Activated T-helper 1 cell treated with anti-CD3 and anti-CD28 coated beads, Interleukin-12 subunit alpha, Interleukin-12 subunit beta, Interleukin-2, Interleukin-4 antibody, amounts not matched to agents 30 ng/mL and 10 ng/mL and 1 ng/mL, durations not matched to agents 14 hours and 24 hours and 36 hours (primary cell): ENCODE measurements around the gene ELP4. TPM values are rescaled to one million over a fixed set of nuclear protein-coding genes. Genes with fewer than 3 reads are reported as not detected.

Experiments
- DNase-seq: peaks from one replicate; pipeline ENCODE4 v3.0.0; 2021; ENCODE audit warnings: low spot score
- H3K27ac Mint-ChIP-seq: one replicate; pipeline ENCODE4 v1.8.0; 2021; ENCODE audit warnings: mild to moderate bottlenecking, mixed read lengths
- H3K27me3 Mint-ChIP-seq: one replicate; pipeline ENCODE4 v1.8.0; 2022; ENCODE audit warnings: mild to moderate bottlenecking, moderate library complexity, mixed read lengths; ENCODE audit not compliant: insufficient read depth
- H3K36me3 Mint-ChIP-seq: one replicate; pipeline ENCODE4 v1.8.0; 2021; ENCODE audit warnings: low read depth, mixed read lengths
- H3K4me1 Mint-ChIP-seq: one replicate; pipeline ENCODE4 v1.8.0; 2021; ENCODE audit warnings: low read depth, mixed read lengths
- H3K4me3 Mint-ChIP-seq: one replicate; pipeline ENCODE4 v1.8.0; 2021; ENCODE audit warnings: mild to moderate bottlenecking, moderate library complexity, mixed read lengths
- H3K9me3 Mint-ChIP-seq: one replicate; pipeline ENCODE4 v1.8.0; 2021; ENCODE audit warnings: mixed read lengths
- intact Hi-C: fragments of 100-400 bp; cut with micrococcal nuclease; formaldehyde crosslinking; loops from one replicate; pipeline ENCODE4 v1.15.1; 2024
- total RNA-seq: library from RNA; stranded (reverse); gene quantifications from 2 replicates; pipeline ENCODE4 v1.2.3, GENCODE V29; 2022

The ELP4 gene
- total RNA-seq, 1 donor from 2014 or later: 15.1 TPM

DNA sequence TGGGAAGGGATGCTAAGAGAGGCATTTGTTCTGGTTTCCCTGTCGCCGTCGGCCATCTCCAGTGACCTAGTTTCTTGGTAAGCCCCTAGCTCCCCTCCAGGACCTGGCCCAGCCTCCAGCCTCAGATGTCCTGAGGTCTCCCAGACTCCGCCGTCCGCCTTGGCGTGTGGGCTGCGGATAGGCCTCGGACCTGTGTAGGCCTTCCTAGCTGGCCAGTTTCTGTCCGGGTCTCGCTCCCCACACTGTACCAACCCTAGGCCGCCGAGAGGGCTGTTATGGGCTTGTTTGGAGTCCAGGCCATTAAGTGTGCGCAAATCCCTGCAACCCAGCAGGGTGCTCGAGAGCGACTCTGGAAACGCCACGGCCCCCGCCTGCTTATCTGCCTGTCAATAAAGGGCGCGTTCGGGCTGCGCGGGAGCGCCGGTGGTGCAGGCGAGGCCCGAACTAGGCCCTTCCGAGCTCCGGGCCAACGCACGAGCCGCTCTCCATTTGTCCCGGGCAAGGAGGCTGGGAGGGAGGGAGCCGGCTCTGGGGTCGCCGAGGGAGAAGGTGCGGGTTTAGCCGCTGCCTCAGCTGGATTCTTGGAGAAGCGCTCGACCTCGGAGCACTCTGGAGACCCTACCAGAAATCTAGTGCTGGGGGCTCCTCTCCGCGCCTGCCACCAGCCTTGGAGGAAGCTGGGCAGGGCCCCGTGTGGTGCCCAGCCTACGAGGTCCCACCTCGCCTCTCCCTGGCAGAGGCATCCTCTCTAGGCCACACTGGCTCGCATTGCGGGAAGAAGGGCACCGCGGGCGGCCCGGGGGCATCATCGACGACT lies 310.3 kb downstream of the ELP4 start:
- intact Hi-C loops: loop anchor here (5.0 kb wide), 1 partner anchor 423 kb away; no protein-coding TSS in a partner anchor
- H3K9me3 Mint-ChIP-seq: no peaks in the 10 kb centered on the region
- peaks cover 80% of the 10 kb centered on the region for H3K27me3 Mint-ChIP-seq
- peaks cover 4% of the 10 kb centered on the region for H3K4me1 Mint-ChIP-seq
- no peaks in the 10 kb centered on the region for H3K36me3 Mint-ChIP-seq
- no peak for DNase-seq
- no peak overlapping the region for H3K4me3 Mint-ChIP-seq
- no peak overlapping the region for H3K27ac Mint-ChIP-seq

DNA sequence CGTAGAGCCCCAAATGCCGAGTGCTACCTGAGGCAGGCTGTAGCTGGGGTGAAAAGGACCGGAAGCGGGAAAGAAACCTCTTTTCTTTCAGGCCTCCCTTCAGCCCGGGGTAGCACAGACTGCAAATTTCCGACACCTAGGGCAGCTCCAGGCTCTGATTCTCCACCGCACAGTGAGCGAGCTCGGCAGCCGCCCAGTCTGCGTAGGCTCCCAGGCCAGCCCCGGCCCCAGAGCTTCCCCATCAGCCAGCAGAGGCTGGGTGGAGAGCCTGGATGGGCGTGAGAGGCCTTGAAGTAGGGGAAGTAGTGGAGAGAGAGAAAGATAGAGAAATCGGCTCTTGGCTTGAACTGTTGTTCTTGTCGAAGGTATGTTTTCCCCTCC lies 310.9 kb downstream of the ELP4 start:
- peaks cover 80% of the 10 kb centered on the region for H3K27me3 Mint-ChIP-seq
- H3K4me3 Mint-ChIP-seq: no peak overlapping the region
- intact Hi-C loops: no loop called here
- no peak for DNase-seq
- H3K36me3 Mint-ChIP-seq: no peaks in the 10 kb centered on the region
- no peaks in the 10 kb centered on the region for H3K9me3 Mint-ChIP-seq
- H3K27ac Mint-ChIP-seq: no peak overlapping the region
- H3K4me1 Mint-ChIP-seq: no peaks in the 10 kb centered on the region

DNA sequence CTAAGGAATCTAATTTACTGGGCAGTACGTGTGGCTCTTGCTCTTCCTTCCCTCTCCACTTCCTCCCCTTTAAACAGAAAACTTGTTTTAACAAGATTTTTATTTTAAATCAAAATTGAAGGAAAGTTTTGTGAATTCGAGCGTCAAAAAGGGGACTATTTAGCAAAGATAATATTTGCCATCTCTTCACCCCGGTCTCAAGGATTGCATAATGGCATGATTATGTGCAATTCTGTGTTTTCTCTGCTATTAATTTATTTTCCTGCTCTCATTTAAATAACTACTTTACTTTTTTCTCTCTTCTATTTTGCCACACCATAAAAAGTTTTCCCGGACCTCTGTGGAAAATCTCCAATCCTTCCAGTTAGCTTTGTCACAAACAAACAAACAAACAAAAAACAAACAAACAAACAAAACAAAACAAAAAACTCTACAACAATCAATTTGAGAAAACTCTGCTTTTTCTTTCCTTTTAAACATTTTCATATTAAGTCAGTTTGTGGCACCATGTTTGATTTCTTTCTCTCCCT lies 311.7 kb downstream of the ELP4 start:
- Mint-ChIP-seq H3K27ac (no peak overlapping the region), H3K27me3 (peaks cover 80% of the 10 kb centered on the region), H3K4me1 (no peaks in the 10 kb centered on the region), H3K36me3 (no peaks in the 10 kb centered on the region), H3K9me3 (no peaks in the 10 kb centered on the region), H3K4me3 (no peak overlapping the region)
- intact Hi-C loops: no loop called here
- no peak for DNase-seq

DNA sequence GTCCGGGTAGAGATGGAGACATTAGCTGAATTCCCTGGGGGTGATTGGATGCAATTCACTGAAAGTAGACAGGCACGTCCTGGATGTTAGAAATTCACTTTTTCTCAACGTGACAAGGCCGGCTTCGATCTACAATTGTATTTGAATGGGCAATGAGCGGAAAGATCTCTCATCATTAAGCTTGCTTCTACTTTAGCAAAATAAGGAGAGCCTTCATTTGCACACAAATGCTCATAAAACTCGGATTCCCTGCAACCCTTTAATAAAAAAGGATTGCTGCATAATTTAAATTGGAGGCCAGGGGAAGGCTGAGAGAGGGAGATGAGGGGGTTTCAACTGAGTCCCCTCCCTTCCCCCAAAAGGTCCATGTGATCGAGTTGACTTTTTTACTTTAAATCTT lies 312.2 kb downstream of the ELP4 start:
- Mint-ChIP-seq H3K27me3 (peaks cover 81% of the 10 kb centered on the region), H3K9me3 (no peaks in the 10 kb centered on the region)

GRCh38 chr11:31822175-31822926 lies 312.8 kb downstream of the ELP4 start:
- H3K4me3 Mint-ChIP-seq: no peak overlapping the region
- no peaks in the 10 kb centered on the region for H3K9me3 Mint-ChIP-seq
- DNase-seq: no peak
- H3K27me3 Mint-ChIP-seq: peaks cover 80% of the 10 kb centered on the region
- H3K27ac Mint-ChIP-seq: no peak overlapping the region
- peaks cover 1% of the 10 kb centered on the region for H3K4me1 Mint-ChIP-seq
- no peaks in the 10 kb centered on the region for H3K36me3 Mint-ChIP-seq
- intact Hi-C loops: no loop called here

More for the DNA sequence above, 312.2 kb downstream of the ELP4 start:
- intact Hi-C loops: no loop called here
- Mint-ChIP-seq H3K36me3 (no peaks in the 10 kb centered on the region), H3K4me3 (no peak overlapping the region), H3K4me1 (no peaks in the 10 kb centered on the region), H3K27ac (no peak overlapping the region)
- no peak for DNase-seq

GRCh38 chr11:31822927-31823643 lies 313.5 kb downstream of the ELP4 start:
- peaks cover 84% of the 10 kb centered on the region for H3K27me3 Mint-ChIP-seq
- H3K27ac Mint-ChIP-seq: no peak overlapping the region
- no peaks in the 10 kb centered on the region for H3K36me3 Mint-ChIP-seq
- DNase-seq: no peak
- peaks cover 7% of the 10 kb centered on the region for H3K4me1 Mint-ChIP-seq
- intact Hi-C loops: no loop called here
- no peaks in the 10 kb centered on the region for H3K9me3 Mint-ChIP-seq
- H3K4me3 Mint-ChIP-seq: no peak overlapping the region

DNA sequence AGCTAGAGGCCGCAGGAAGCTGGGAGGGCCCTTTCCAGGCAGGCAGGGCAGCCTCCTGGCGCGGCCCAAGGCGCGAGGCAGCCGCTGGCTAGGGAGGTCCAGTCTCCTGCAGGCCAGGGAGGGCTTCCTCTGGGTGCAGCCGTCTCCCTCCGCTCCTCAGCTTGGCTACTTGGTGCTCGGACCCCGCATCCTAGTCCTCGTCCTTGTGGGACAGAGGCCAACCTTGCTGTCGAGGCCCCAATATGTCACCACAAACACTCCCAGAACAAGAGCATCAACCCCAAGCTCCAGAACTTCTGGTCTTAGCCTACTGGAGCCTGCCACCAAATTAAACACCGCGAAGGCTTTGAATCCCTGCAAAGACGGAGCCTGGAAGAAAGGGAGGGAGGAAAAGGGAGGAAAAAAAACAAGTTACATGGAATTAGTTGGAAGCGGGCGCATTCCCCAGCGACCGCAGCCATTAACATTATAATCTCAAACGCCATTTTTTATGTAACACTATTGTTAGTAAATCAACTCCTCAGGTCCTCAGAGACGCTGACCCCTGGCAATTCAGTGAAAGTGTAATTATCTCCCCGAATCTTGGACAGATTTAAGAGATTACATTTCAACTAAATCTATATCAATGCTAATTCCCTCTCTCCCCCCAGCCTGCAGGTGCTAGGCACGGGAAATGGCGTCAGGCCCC lies 314.2 kb downstream of the ELP4 start:
- H3K27me3 Mint-ChIP-seq: peaks cover 81% of the 10 kb centered on the region
- no peaks in the 10 kb centered on the region for H3K9me3 Mint-ChIP-seq
- H3K4me3 Mint-ChIP-seq: no peak overlapping the region
- intact Hi-C loops: loop anchor here (1.0 to 2.0 kb wide), 2 partner anchors 7 to 13 kb away; partner anchors contain the start of gene PAX6
- peaks cover 7% of the 10 kb centered on the region for H3K4me1 Mint-ChIP-seq
- no peaks in the 10 kb centered on the region for H3K36me3 Mint-ChIP-seq
- DNase-seq: no peak
- peak overlapping the region; percentile 41 for H3K27ac Mint-ChIP-seq

DNA sequence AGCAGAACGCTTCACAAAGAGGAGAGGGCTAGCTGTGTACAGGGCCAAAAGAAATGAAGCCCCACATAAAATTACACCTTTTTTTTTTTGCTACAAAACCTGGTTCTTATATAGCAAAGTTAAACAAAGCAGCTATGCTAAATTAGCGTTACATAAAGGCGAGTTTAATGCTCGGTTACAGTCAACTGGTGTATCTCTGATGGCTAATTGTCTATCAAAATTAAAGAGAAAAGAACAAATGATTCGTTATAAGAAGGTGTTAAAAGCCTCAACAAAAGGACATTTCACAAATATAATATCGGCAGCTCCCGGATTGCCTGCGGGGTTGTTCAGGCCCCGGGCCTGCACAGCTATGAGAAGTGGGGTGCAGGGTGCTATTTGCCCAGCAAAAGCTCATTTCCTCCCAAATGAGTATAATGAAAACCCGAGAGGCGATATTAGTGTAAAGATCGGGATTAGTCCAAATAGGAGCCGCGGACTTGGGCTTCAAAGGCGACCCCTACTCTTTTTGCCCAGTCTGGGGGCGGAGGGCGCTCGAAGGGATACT lies 314.8 kb downstream of the ELP4 start:
- H3K27ac Mint-ChIP-seq: peak overlapping the region; percentile 41
- H3K4me1 Mint-ChIP-seq: peaks cover 7% of the 10 kb centered on the region
- DNase-seq: no peak
- H3K9me3 Mint-ChIP-seq: no peaks in the 10 kb centered on the region
- H3K36me3 Mint-ChIP-seq: no peaks in the 10 kb centered on the region
- H3K4me3 Mint-ChIP-seq: no peak overlapping the region
- H3K27me3 Mint-ChIP-seq: peaks cover 84% of the 10 kb centered on the region
- intact Hi-C loops: loop anchor here (1.0 to 2.0 kb wide), 2 partner anchors 8 to 14 kb away; partner anchors contain the start of gene PAX6

GRCh38 chr11:31824879-31825837 lies 315.6 kb downstream of the ELP4 start:
- H3K9me3 Mint-ChIP-seq: no peaks in the 10 kb centered on the region
- DNase-seq: no peak
- H3K4me1 Mint-ChIP-seq: peaks cover 7% of the 10 kb centered on the region
- peak overlapping the region; percentile 41 for H3K27ac Mint-ChIP-seq
- intact Hi-C loops: loop anchor here (1.0 to 5.0 kb wide), 4 partner anchors 9 to 132 kb away; partner anchors contain the start of gene PAX6
- no peak overlapping the region for H3K4me3 Mint-ChIP-seq
- H3K27me3 Mint-ChIP-seq: peaks cover 87% of the 10 kb centered on the region
- no peaks in the 10 kb centered on the region for H3K36me3 Mint-ChIP-seq

DNA sequence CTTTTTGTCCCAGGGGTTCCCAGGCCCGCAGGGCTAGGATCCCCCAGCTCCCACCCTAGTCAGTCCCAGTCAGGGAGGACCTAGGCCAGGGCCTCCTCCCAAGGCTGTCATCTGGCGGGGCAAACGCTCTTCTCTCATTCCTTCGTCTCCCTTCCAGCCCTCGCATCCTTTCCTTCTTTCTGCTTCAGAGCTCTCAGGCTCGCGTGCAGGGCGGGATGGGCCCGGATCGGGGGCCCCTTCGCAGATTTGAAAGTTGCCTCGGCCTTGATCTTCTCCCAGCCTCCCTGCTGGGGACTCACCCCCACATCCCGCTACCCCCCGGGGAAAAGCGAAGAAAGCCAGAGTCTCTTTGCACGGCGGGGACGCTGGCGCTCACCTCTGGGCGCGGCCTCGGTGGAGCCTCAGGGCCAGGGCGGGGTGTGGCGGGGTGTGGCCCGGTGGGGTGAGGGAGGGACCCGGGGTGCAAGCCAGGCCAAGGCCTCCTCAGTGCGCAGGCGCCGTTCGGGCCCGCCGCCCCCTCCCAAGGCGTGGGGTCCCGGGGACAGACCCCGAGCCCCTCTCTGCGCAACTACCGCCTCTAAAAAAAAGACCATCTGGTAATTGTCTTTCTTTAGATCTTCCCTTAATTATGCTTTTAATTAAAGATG lies 316.4 kb downstream of the ELP4 start:
- H3K27ac Mint-ChIP-seq: peak overlapping the region; percentile 62

More for the DNA sequence above, 316.4 kb downstream of the ELP4 start:
- H3K4me3 Mint-ChIP-seq: peak overlapping the region; percentile 1
- intact Hi-C loops: loop anchor here (1.0 to 5.0 kb wide), 3 partner anchors 15 to 131 kb away; partner anchors contain the start of gene PAX6
- no peak for DNase-seq
- H3K27me3 Mint-ChIP-seq: peaks cover 79% of the 10 kb centered on the region
- no peaks in the 10 kb centered on the region for H3K36me3 Mint-ChIP-seq
- no peaks in the 10 kb centered on the region for H3K9me3 Mint-ChIP-seq
- H3K4me1 Mint-ChIP-seq: peaks cover 7% of the 10 kb centered on the region
